ENCODE data around the gene PHKG1.

- TF ChIP-seq CTCF (IDR thresholded peaks at IDR 0.05) (no peak), NPAS2 (CRISPR knock-in tag; IDR thresholded peaks at IDR 0.05; ENCODE audit: borderline replicate concordance) (no peak), ZNF302 (CRISPR knock-in tag; IDR thresholded peaks at IDR 0.05) (no peak), POLR2A (IDR thresholded peaks at IDR 0.05; ENCODE audit: low read length) (no peak), HDAC2 (IDR thresholded peaks at IDR 0.05) (no peak), RCOR1 (IDR thresholded peaks at IDR 0.05; ENCODE audit: low read depth, low read length) (no peak), MAX (IDR thresholded peaks at IDR 0.05) (no peak), CBX8 (IDR thresholded peaks at IDR 0.05) (no peak), RAD21 (conservative IDR thresholded peaks at IDR 0.05 in 1 of 2, IDR thresholded peaks at IDR 0.05 in 1 of 2) (no peak), HMGXB4 (CRISPR knock-in tag; IDR thresholded peaks at IDR 0.05; ENCODE audit: borderline replicate concordance) (no peak), BHLHE40 (IDR thresholded peaks at IDR 0.05; ENCODE audit: low read depth, low read length) (no peak)
These were observed 11.0 kb downstream of the PHKG1 start for GRCh38 chr7:56081626-56082340.

Measured in A549 (cell line).